Left lung (tissue), 10 donors: Measurements from ENCODE around the gene SWAP70. TPM values are rescaled to one million over a fixed set of nuclear protein-coding genes. Genes with fewer than 3 reads are reported as not detected.

Experiments used
- ATAC-seq: fragments of 200-7000 bp; cut with Tn5 transposase; one replicate; pipeline ENCODE4 v1.9.1; 2020; ENCODE audit warnings: moderate library complexity
- DNase-seq, 4 donors: peaks; one replicate each; pipeline ENCODE4 v3.0.0-alpha.2; 2013 to 2020
- H3K27ac ChIP-seq, 2 donors: fragments of 200-600 bp; sonication (generic) in 1 of 2; one replicate each; pipeline versions ENCODE4 v1.5.0 to v1.8.0; 2020 to 2021
- H3K27me3 ChIP-seq, 2 donors: fragments of 200-600 bp; sonication (generic) in 1 of 2; one replicate each; pipeline versions ENCODE4 v1.5.0 to v1.8.0; 2020 to 2021
- H3K36me3 ChIP-seq, 2 donors: fragments of 200-600 bp; sonication (generic) in 1 of 2; one replicate each; pipeline versions ENCODE4 v1.5.0 to v1.8.0; 2020 to 2021
- H3K4me1 ChIP-seq, 2 donors: fragments of 200-600 bp; one replicate each; pipeline ENCODE4 v1.8.0; 2021
- H3K4me3 ChIP-seq, 2 donors: fragments of 200-600 bp; sonication (generic) in 1 of 2; one replicate each; pipeline versions ENCODE4 v1.5.0 to v1.8.0; 2020 to 2021; ENCODE audit warnings: mild to moderate bottlenecking in 1 of 2
- H3K9me3 ChIP-seq, 2 donors: fragments of 200-600 bp; sonication (generic) in 1 of 2; one replicate each; pipeline versions ENCODE4 v1.5.0 to v1.8.0; 2020 to 2021
- intact Hi-C, 2 donors: fragments of 100-400 bp; cut with DNase I; formaldehyde crosslinking; loops; one replicate each; pipeline versions ENCODE4 v1.11.2 to v1.14.2; 2022
- polyA plus RNA-seq, 6 donors: library from polyadenylated mRNA; unstranded; fragments of 120-200 nt; gene quantifications; one replicate each; pipeline ENCODE4 v1.2.1, GENCODE V29; 2013; ENCODE audit not compliant: insufficient read length in 6 of 6
- total RNA-seq, 2 donors: library from RNA; stranded (reverse); fragmentation: NEBNext Ultra II Directional; extraction: Animal tissue kit (Norgen Biotek cat#: 25700); gene quantifications; one replicate each; pipeline ENCODE4 v1.2.1, GENCODE V29; 2021
- TF ChIP-seq, protein P1 (sequence below), 2 donors: fragments of 200-600 bp; sonication (generic) in 1 of 2; IDR thresholded peaks; one replicate each; pipeline versions ENCODE4 v1.5.0 to v1.8.0; 2021; ENCODE audit warnings: antibody characterized with exemption in 2 of 2
- donor health status: DM: no; HTN: yes; CAD: no.
- donor health status: DM: no; HTN: no; CAD: no.

SWAP70 gene
- total and polyA plus RNA-seq, 8 donors: 20.5 to 50.8 (median 26.1) TPM

DNA sequence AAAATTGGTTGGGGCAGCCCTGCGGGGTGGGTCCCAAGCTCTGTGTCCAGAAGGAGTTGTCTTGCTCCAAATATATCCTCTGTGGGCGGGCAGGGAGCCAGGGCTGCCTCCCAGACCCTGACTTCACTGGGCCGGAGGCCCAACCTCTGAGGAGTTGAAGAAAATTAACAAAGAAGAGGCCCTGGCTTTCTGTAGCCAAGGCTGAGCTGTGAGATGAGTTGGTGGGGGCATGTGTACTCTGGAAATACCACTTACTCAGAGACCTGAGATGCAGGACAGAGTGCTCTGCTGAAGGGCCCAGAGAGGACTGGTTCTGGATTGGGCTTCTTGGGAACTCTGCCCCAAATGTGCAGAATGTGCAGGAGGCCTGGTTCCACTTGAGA lies 96.3 kb downstream of the SWAP70 start:
- DNase-seq (peak in 3 of 4 donors; percentile 69 to 86 (median 80)), ATAC-seq (peak; percentile 3)
- H3K9me3 ChIP-seq: no peaks in the 10 kb centered on the region
- H3K27ac ChIP-seq: peak overlapping the region; percentile 83 to 90
- peaks cover 6 to 39% of the 10 kb centered on the region in 2 donors for H3K4me1 ChIP-seq
- no peaks in the 10 kb centered on the region for H3K36me3 ChIP-seq
- H3K4me3 ChIP-seq: no peak overlapping the region
- TF ChIP-seq, protein P1, sequence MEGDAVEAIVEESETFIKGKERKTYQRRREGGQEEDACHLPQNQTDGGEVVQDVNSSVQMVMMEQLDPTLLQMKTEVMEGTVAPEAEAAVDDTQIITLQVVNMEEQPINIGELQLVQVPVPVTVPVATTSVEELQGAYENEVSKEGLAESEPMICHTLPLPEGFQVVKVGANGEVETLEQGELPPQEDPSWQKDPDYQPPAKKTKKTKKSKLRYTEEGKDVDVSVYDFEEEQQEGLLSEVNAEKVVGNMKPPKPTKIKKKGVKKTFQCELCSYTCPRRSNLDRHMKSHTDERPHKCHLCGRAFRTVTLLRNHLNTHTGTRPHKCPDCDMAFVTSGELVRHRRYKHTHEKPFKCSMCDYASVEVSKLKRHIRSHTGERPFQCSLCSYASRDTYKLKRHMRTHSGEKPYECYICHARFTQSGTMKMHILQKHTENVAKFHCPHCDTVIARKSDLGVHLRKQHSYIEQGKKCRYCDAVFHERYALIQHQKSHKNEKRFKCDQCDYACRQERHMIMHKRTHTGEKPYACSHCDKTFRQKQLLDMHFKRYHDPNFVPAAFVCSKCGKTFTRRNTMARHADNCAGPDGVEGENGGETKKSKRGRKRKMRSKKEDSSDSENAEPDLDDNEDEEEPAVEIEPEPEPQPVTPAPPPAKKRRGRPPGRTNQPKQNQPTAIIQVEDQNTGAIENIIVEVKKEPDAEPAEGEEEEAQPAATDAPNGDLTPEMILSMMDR (IDR thresholded peaks at IDR 0.05): no peak
- no peaks in the 10 kb centered on the region for H3K27me3 ChIP-seq
- intact Hi-C loops: loop anchor here in 1 of 2 donors (10.0 kb wide), 1 partner anchor 195 kb away; no protein-coding TSS in a partner anchor

DNA sequence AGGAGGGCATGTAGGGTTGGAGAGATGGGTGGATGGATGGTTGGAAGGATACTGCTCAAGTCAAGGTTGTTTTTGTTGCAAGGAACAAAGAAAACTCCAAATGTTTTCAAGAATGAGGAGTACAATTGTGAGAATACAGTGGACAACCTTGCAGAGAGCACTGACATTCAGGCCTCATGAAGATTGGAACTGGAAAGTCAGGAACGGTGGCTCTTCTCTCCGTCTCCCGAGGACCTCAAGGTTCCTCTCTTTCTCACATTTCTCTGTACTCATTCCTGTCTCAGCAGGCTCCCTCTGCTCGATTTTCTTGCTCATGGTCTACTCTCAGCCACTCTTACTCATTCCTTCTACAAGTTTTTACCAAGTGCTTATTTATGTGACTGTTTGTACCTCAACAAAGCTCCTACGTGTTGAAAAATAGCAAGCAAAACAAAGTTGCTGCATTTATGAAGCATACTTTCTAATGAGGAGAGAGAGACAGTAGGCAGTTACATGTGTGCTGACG lies 97.6 kb downstream of the SWAP70 start:
- ATAC-seq (no peak), DNase-seq (no peak)
- peaks cover 6 to 30% of the 10 kb centered on the region in 2 donors for H3K4me1 ChIP-seq
- H3K27ac ChIP-seq: no peak overlapping the region
- H3K27me3 ChIP-seq: no peaks in the 10 kb centered on the region
- TF ChIP-seq, protein P1 (IDR thresholded peaks at IDR 0.05): no peak
- no peaks in the 10 kb centered on the region for H3K9me3 ChIP-seq
- H3K36me3 ChIP-seq: no peaks in the 10 kb centered on the region
- no peak overlapping the region for H3K4me3 ChIP-seq
- intact Hi-C loops: loop anchor here in 1 of 2 donors (10.0 kb wide), 1 partner anchor 193 kb away; no protein-coding TSS in a partner anchor

DNA sequence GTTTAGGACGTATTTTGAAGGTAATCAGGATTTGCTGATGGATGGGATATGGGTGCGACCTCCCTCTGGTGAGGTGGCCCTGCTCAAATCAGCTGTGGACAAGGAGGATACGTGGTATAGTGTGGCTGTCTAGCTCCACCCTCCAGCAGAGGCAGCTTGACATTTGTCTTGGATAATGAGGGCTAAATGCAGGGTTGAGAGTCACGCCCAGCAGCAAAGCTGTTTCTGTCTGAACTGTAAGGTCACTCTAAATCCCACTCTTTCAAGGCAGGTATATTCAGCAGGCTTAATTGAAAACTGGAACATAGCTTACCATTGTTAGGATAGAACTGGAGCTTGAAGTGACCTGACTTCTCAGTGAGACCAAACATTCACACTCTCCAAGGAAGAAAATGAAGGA lies 98.7 kb downstream of the SWAP70 start:
- no peaks in the 10 kb centered on the region for H3K9me3 ChIP-seq
- H3K4me3 ChIP-seq: no peak overlapping the region
- intact Hi-C loops: loop anchor here in 1 of 2 donors (10.0 kb wide), 1 partner anchor 192 kb away; no protein-coding TSS in a partner anchor
- DNase-seq (no peak), ATAC-seq (no peak)
- no peaks in the 10 kb centered on the region for H3K27me3 ChIP-seq
- TF ChIP-seq, protein P1 (IDR thresholded peaks at IDR 0.05): no peak
- H3K36me3 ChIP-seq: no peaks in the 10 kb centered on the region
- no peak overlapping the region for H3K27ac ChIP-seq
- H3K4me1 ChIP-seq: peaks cover 6 to 25% of the 10 kb centered on the region in 2 donors

DNA sequence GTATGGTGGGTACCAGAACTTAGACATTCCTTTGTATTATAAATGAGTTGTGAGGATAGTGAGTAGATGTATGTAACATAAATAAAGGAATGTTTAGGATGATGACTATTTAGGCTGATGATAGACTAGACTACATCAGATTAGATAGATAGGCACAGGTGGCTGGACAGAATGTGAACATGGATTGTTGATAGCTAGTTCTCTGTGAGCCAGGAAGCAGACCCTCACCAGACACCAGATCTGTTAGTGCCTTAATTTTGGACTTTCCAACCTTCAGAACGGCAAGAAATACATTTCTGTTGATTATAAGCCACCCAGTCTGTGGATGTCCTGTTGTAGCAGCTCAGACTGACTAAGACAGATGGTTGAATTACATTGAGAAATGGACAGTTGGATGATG lies 99.4 kb downstream of the SWAP70 start:
- Histone ChIP-seq H3K27ac (no peak overlapping the region), H3K9me3 (no peaks in the 10 kb centered on the region), H3K36me3 (no peaks in the 10 kb centered on the region), H3K27me3 (no peaks in the 10 kb centered on the region), H3K4me3 (no peak overlapping the region), H3K4me1 (peaks cover 6 to 19% of the 10 kb centered on the region in 2 donors)
- TF ChIP-seq, protein P1 (IDR thresholded peaks at IDR 0.05): no peak
- ATAC-seq (no peak), DNase-seq (no peak)
- intact Hi-C loops: loop anchor here in 1 of 2 donors (10.0 kb wide), 1 partner anchor 192 kb away; no protein-coding TSS in a partner anchor

- Histone ChIP-seq H3K4me1 (no peaks in the 10 kb centered on the region), H3K27ac (peak overlapping the region in 1 of 2 donors; percentile 42), H3K4me3 (no peak overlapping the region), H3K36me3 (no peaks in the 10 kb centered on the region), H3K9me3 (no peaks in the 10 kb centered on the region), H3K27me3 (no peaks in the 10 kb centered on the region)
- ATAC-seq (peak; percentile 50), DNase-seq (peak in 2 of 4 donors; percentile 50 to 73)
- intact Hi-C loops: loop anchor here in 1 of 2 donors (10.0 kb wide), 1 partner anchor 189 kb away; no protein-coding TSS in a partner anchor
- TF ChIP-seq, protein P1 (IDR thresholded peaks at IDR 0.05): no peak
These were observed 101.6 kb downstream of the SWAP70 start for GRCh38 chr11:9765320-9766101.
